ENCODE results near the gene PRUNE2.

DNA sequence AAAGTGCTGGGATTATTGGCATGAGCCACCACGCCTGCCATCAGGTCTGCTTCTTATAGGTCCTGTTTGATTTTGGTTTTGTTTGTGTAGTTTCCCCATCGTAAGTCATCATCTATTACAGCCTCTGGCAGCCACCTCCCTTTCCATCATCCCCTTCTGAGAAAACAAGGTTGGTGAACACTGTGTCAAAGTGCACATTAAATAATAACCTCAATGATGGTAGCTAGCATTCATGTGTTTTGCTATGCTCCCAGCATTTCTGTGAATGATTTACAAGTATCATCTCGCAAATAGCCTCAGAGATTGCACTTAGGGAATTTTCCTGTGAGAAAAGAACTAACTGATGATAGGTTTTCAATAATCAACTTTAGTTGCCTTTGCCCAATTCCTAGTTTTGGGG lies 9.9 kb downstream of the PRUNE2 start:
- TF ChIP-seq, protein P1, sequence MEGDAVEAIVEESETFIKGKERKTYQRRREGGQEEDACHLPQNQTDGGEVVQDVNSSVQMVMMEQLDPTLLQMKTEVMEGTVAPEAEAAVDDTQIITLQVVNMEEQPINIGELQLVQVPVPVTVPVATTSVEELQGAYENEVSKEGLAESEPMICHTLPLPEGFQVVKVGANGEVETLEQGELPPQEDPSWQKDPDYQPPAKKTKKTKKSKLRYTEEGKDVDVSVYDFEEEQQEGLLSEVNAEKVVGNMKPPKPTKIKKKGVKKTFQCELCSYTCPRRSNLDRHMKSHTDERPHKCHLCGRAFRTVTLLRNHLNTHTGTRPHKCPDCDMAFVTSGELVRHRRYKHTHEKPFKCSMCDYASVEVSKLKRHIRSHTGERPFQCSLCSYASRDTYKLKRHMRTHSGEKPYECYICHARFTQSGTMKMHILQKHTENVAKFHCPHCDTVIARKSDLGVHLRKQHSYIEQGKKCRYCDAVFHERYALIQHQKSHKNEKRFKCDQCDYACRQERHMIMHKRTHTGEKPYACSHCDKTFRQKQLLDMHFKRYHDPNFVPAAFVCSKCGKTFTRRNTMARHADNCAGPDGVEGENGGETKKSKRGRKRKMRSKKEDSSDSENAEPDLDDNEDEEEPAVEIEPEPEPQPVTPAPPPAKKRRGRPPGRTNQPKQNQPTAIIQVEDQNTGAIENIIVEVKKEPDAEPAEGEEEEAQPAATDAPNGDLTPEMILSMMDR (IDR thresholded peaks at IDR 0.05) = no peak
- TF ChIP-seq POLR2A (IDR thresholded peaks at IDR 0.05) = no peak

All from Peyer's patch (tissue), 4 donors.